Natural killer cell (primary cell): Measurements from ENCODE around the gene ZNF766. TPM values are rescaled to one million over a fixed set of nuclear protein-coding genes. Genes with fewer than 3 reads are reported as not detected.

Experiments
- ATAC-seq, 3 donors: fragments of 150-1000 bp in 2 of 3; fragments of 200-7000 bp in 1 of 3; cut with Tn5 transposase; 1 replicate in 1 of 3; 2 replicates in 2 of 3; pipeline ENCODE4 v1.10.0; 2021; ENCODE audit warnings: mild to moderate bottlenecking in 2 of 3, moderate library complexity in 2 of 3
- DNase-seq, 2 donors: peaks; one replicate each; pipeline versions ENCODE4 v3.0.0 to v3.0.0-alpha.2; 2013 to 2021; ENCODE audit warnings: mixed read lengths in 1 of 2
- H3K27ac ChIP-seq: one replicate; pipeline ENCODE4 v1.5.1; 2013; ENCODE audit warnings: mild to moderate bottlenecking, low read length
- H3K27me3 ChIP-seq: one replicate; pipeline ENCODE4 v1.6.1; 2013; ENCODE audit warnings: low read length; ENCODE audit not compliant: control insufficient read depth, insufficient read depth
- H3K36me3 ChIP-seq: one replicate; pipeline ENCODE4 v1.6.1; 2013; ENCODE audit warnings: low read length; ENCODE audit not compliant: control insufficient read depth, insufficient read depth
- H3K4me1 ChIP-seq: one replicate; pipeline ENCODE4 v1.6.1; 2013; ENCODE audit warnings: low read length; ENCODE audit not compliant: control insufficient read depth, insufficient read depth
- H3K4me3 ChIP-seq: one replicate; pipeline ENCODE4 v1.5.1; 2013; ENCODE audit warnings: low read length
- H3K9me3 ChIP-seq: one replicate; pipeline ENCODE4 v1.6.1; 2013; ENCODE audit warnings: low read length; ENCODE audit not compliant: control insufficient read depth, insufficient read depth
- H3K27ac Mint-ChIP-seq, 2 donors: one replicate each; pipeline ENCODE4 v1.8.0; 2022; ENCODE audit warnings: mild to moderate bottlenecking in 2 of 2, mixed read lengths in 2 of 2, moderate library complexity in 1 of 2
- H3K27me3 Mint-ChIP-seq, 2 donors: one replicate each; pipeline ENCODE4 v1.8.0; 2022; ENCODE audit warnings: low read depth in 2 of 2, mixed read lengths in 2 of 2
- H3K36me3 Mint-ChIP-seq: one replicate; pipeline ENCODE4 v1.8.0; 2022; ENCODE audit warnings: mixed read lengths
- H3K4me1 Mint-ChIP-seq, 2 donors: one replicate each; pipeline ENCODE4 v1.8.0; 2022; ENCODE audit warnings: mixed read lengths in 2 of 2
- H3K4me3 Mint-ChIP-seq: one replicate; pipeline ENCODE4 v1.8.0; 2022; ENCODE audit warnings: mild to moderate bottlenecking, moderate library complexity, mixed read lengths
- H3K9me3 Mint-ChIP-seq, 2 donors: one replicate each; pipeline ENCODE4 v1.8.0; 2022; ENCODE audit warnings: mixed read lengths in 2 of 2
- CTCF ChIP-seq: fragments of 200-600 bp; IDR thresholded peaks from one replicate; pipeline ENCODE4 v1.8.0; 2022; ENCODE audit warnings: antibody characterized with exemption
- WGBS: methylation state at CpG from one replicate; pipeline ENCODE4 v1.1.7; 2013; ENCODE audit warnings: missing lambda C conversion rate; ENCODE audit not compliant: insufficient coverage; 5-methylcytosine and 5-hydroxymethylcytosine counted together
- intact Hi-C: fragments of 100-400 bp; cut with micrococcal nuclease; formaldehyde crosslinking; loops from one replicate; pipeline ENCODE4 v1.14.2; 2022
- total RNA-seq, 4 donors: library from RNA; stranded (reverse); fragments of 120-200 nt in 1 of 4; gene quantifications; one replicate each; pipeline versions ENCODE4 v1.2.3 to v1.2.4, GENCODE V29; 2013 to 2022

ZNF766 gene
- total RNA-seq, 3 donors from 2014 or later (not counting 1 experiment from before 2014, with no cell fraction given): 29.4 to 36.9 (median 32.9) TPM

- no peak overlapping the region for H3K4me3 ChIP-seq
- no peak overlapping the region for H3K27ac ChIP-seq
- 94% methylated on average over 6 of the region's 6 CpGs for WGBS
- no peaks in the 10 kb centered on the region for H3K27me3 Mint-ChIP-seq
- peaks cover 8% of the 10 kb centered on the region for H3K9me3 ChIP-seq
- H3K27me3 ChIP-seq: no peaks in the 10 kb centered on the region
- peaks cover 3% of the 10 kb centered on the region for H3K4me1 ChIP-seq
- DNase-seq (no peak), ATAC-seq (no peak)
- intact Hi-C loops: no loop called here
- no peak overlapping the region for H3K27ac Mint-ChIP-seq
- H3K9me3 Mint-ChIP-seq: no peaks in the 10 kb centered on the region
- no peaks in the 10 kb centered on the region for H3K36me3 Mint-ChIP-seq
- no peaks in the 10 kb centered on the region for H3K36me3 ChIP-seq
- H3K4me3 Mint-ChIP-seq: no peak overlapping the region
- peaks cover 0 to 5% of the 10 kb centered on the region in 2 donors for H3K4me1 Mint-ChIP-seq
- TF ChIP-seq CTCF: no peak
Measured at GRCh38 chr19:52345162-52345561, 75.8 kb downstream of the ZNF766 start.

Other genes starting within 250 kb of the ZNF766 start
- 1 to 10 TPM; 4.3 to 9.2 (median 5.7) TPM for gene ZNF614, start 241.2 kb upstream of the ZNF766 start, total RNA-seq
- 10 to 100 TPM; 19.7 to 33.7 (median 32.4) TPM for gene ZNF432, start 220.7 kb upstream of the ZNF766 start, total RNA-seq
- gene ZNF841, start 173.8 kb upstream of the ZNF766 start, total RNA-seq: 10 to 100 TPM; 32.4 to 47.7 (median 47.4) TPM
- 1 to 10 TPM; 3.8 to 7.1 (median 4.8) TPM for gene ZNF616, start 129.6 kb upstream of the ZNF766 start, total RNA-seq
- 10 to 100 TPM; 27.9 to 40.2 (median 28.0) TPM for gene ZNF836, start 98.0 kb upstream of the ZNF766 start, total RNA-seq
- 100 to 1,000 TPM; 221 to 256 (median 232) TPM for gene PPP2R1A, start 79.5 kb upstream of the ZNF766 start, total RNA-seq
- 1 to 10 TPM; 6.4 to 9.4 (median 7.6) TPM for gene ZNF480, start 27.6 kb downstream of the ZNF766 start, total RNA-seq
- gene ZNF610, start 66.7 kb downstream of the ZNF766 start, total RNA-seq: under 1 TPM; 0.68 to 0.86 (median 0.82) TPM
- 10 to 100 TPM; 23.1 to 33.2 (median 31.2) TPM for gene ZNF880, start 100.3 kb downstream of the ZNF766 start, total RNA-seq
- 10 to 100 TPM; 28.8 to 36.5 (median 36.1) TPM for gene ZNF528, start 128.3 kb downstream of the ZNF766 start, total RNA-seq
- under 1 TPM in 1 of 3 donors, not detected in 2; 0.18 TPM for gene ZNF534, start 159.6 kb downstream of the ZNF766 start, total RNA-seq
- gene ZNF578, start 184.0 kb downstream of the ZNF766 start, total RNA-seq: 1 to 10 TPM; 2.5 to 4.1 (median 3.0) TPM